HepG2 (cell line): ENCODE measurements around the gene AGPAT2. TPM values are rescaled to one million over a fixed set of nuclear protein-coding genes. Genes with fewer than 3 reads are reported as not detected.

Experiments used
- BORCS8-MEF2B ChIP-seq: sonication (generic); formaldehyde crosslinking; IDR thresholded peaks from 2 replicates; pipeline ENCODE4 v1.8.0; 2022; ENCODE audit warnings: mild to moderate bottlenecking, missing genetic modification reagents
- DNMT3B ChIP-seq: conservative IDR thresholded peaks from 2 replicates; pipeline ENCODE4 v1.6.1; 2016; ENCODE audit warnings: missing biosample characterization, control low read depth
- ELF4 ChIP-seq: sonication (generic); formaldehyde crosslinking; IDR thresholded peaks from 2 replicates; pipeline ENCODE4 v1.5.0; 2020; ENCODE audit warnings: missing genetic modification reagents, mild to moderate bottlenecking, moderate library complexity, borderline replicate concordance
- ERF ChIP-seq: IDR thresholded peaks from 2 replicates; pipeline ENCODE4 v1.6.1; 2018; ENCODE audit warnings: missing biosample characterization, missing genetic modification reagents
- FOXK1 ChIP-seq: sonication (generic); formaldehyde crosslinking; IDR thresholded peaks from 2 replicates; pipeline ENCODE4 v1.4.0; 2020; ENCODE audit warnings: low read depth, missing genetic modification reagents, borderline replicate concordance
- GATAD2A ChIP-seq: IDR thresholded peaks from 2 replicates; pipeline ENCODE4 v1.6.1; 2016
- SOX13 ChIP-seq, 3 experiments: fragments of 450-650 bp in 1 of 3; sonication (generic) in 1 of 3; formaldehyde crosslinking in 1 of 3; IDR thresholded peaks in 2 of 3; conservative IDR thresholded peaks in 1 of 3; 2 replicates each; pipeline versions ENCODE4 v1.5.0 to v1.6.1; 2016 to 2020; ENCODE audit warnings: antibody characterized with exemption in 1 of 3, mild to moderate bottlenecking in 1 of 3, missing compliant biosample characterization in 1 of 3, missing genetic modification reagents in 1 of 3, moderate library complexity in 1 of 3
- SP5 ChIP-seq: IDR thresholded peaks from 2 replicates; pipeline ENCODE4 v1.6.1; 2016; ENCODE audit warnings: low read depth, borderline replicate concordance
- TCF7L2 ChIP-seq: IDR thresholded peaks from 2 replicates; pipeline ENCODE4 v1.6.1; 2011; ENCODE audit warnings: mild to moderate bottlenecking, low read depth, low read length, moderate library complexity
- TP53 ChIP-seq: sonication (generic); formaldehyde crosslinking; conservative IDR thresholded peaks from 2 replicates; pipeline ENCODE4 v1.4.0; 2020; ENCODE audit warnings: missing genetic modification reagents
- YY1 ChIP-seq: IDR thresholded peaks from 2 replicates; pipeline ENCODE4 v1.6.1; 2011; ENCODE audit warnings: low read length, low read depth, moderate library complexity, mild to moderate bottlenecking; ENCODE audit not compliant: insufficient read depth, insufficient replicate concordance
- ZNF441 ChIP-seq: sonication (generic); formaldehyde crosslinking; IDR thresholded peaks from 2 replicates; pipeline ENCODE4 v1.7.0; 2021; ENCODE audit warnings: missing genetic modification reagents, borderline replicate concordance
- ZNF772 ChIP-seq: sonication (generic); formaldehyde crosslinking; IDR thresholded peaks from 2 replicates; pipeline ENCODE4 v1.5.0; 2020; ENCODE audit warnings: mild to moderate bottlenecking, missing genetic modification reagents
- polyA plus RNA-seq, 8 experiments: library from polyadenylated mRNA; depleted of rRNA in 3 of 8; stranded (reverse) in 7 of 8; unstranded in 1 of 8; fragments of >200 nt; fragmentation: Illumina TruSeq in 4 of 8; extraction: Trizol in 4 of 8; gene quantifications; 2 replicates each; pipeline versions ENCODE4 v1.2.1 to v1.2.3, GENCODE V29; 2011 to 2016; ENCODE audit warnings: low read depth in 4 of 8, missing spikeins in 1 of 8, mixed read lengths in 1 of 8; ENCODE audit not compliant: insufficient read depth in 1 of 8
- total RNA-seq, 5 experiments: library from RNA; depleted of rRNA; stranded (reverse); fragments of >200 nt; fragmentation: Illumina TruSeq; extraction: Trizol; gene quantifications; 2 replicates each; pipeline ENCODE4 v1.2.3, GENCODE V29; 2016; ENCODE audit warnings: low read depth in 1 of 5
- TF ChIP-seq, protein P1 (sequence below): sonication (generic); formaldehyde crosslinking; IDR thresholded peaks from 2 replicates; pipeline ENCODE4 v1.4.0; 2020; ENCODE audit warnings: missing genetic modification reagents
- TF ChIP-seq, protein P2 (sequence below): sonication (generic); formaldehyde crosslinking; IDR thresholded peaks from 2 replicates; pipeline ENCODE4 v1.8.0; 2022; ENCODE audit warnings: low read depth, missing genetic modification reagents
- TF ChIP-seq, protein P3 (sequence below): sonication (generic); formaldehyde crosslinking; IDR thresholded peaks from 2 replicates; pipeline ENCODE4 v1.4.0; 2020; ENCODE audit warnings: mild to moderate bottlenecking, missing genetic modification reagents, borderline replicate concordance
- TF ChIP-seq, protein P4 (sequence below): sonication (generic); formaldehyde crosslinking; conservative IDR thresholded peaks from 2 replicates; pipeline ENCODE4 v1.8.0; 2022; ENCODE audit warnings: mild to moderate bottlenecking, moderate library complexity, missing genetic modification reagents
- TF ChIP-seq, protein P5 (sequence below): sonication (generic); formaldehyde crosslinking; IDR thresholded peaks from 2 replicates; pipeline ENCODE4 v1.8.0; 2022; ENCODE audit warnings: mild to moderate bottlenecking, missing genetic modification reagents, moderate library complexity

Gene AGPAT2
- total and polyA plus RNA-seq, 2 of the 13 experiments (the other 11 are each of a cell fraction or from before 2014, with no cell fraction given) = 3.9 to 25.8 TPM

DNA sequence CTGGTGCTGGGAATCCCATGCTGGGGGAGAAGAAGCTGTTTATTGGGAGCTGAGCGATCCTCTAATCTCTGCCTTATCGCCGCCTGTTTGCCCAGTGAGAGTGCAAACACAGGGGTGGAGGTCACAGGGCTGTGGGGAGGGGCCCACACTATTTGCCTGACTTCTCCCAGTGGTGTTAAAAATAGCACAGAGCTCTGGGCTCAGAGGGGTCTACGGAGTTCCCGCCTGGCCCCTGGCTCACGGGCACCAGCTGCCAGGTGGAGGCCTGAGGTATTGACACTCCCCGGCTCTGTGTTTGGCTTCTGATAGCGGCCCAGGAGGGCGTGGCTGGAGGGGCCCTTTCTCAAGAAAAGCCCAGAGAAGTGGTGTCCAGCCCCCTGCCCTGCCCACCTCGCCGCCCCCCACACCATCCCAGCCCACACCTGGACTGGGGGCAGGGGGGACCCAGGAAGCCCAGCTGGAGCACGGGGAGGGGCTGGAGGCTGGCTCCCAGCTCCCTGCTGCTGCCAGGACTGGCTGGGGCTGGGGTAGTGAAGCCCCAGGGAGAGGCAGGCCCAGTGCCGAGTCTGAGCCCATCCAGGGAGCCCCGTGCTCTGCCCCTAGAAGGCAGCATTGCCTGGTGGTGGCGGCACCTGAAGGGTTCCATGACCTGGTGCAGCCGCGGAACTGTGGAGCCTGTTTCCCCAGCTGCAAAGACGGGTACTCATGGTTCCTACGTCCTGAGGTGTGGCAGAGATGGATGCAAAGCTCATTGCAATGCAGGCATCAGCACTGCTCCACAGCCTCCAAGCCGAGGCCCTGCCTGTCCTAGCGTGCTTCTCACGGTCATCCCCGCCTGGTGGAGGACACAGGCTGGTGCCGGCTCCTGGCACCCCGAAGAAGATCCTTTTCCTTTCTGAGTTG lies 60.3 kb downstream of the AGPAT2 start (continued):
- TF ChIP-seq, protein P1, sequence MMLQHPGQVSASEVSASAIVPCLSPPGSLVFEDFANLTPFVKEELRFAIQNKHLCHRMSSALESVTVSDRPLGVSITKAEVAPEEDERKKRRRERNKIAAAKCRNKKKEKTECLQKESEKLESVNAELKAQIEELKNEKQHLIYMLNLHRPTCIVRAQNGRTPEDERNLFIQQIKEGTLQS (CRISPR knock-in tag) = peak; percentile 28; the same call in 1 of the 2 replicates
- peak; percentile 74; the same call in 1 of the 2 replicates for TF ChIP-seq FOXK1 (CRISPR knock-in tag)
- peak; percentile 64; the same call in 1 of the 2 replicates for TF ChIP-seq TP53 (CRISPR knock-in tag)
- peak; percentile 86 for TF ChIP-seq SOX13 (IDR thresholded peaks at IDR 0.05)
- peak in 1 of 2 experiments; percentile 89; a peak in 2 of 4 replicates for TF ChIP-seq SOX13 (CRISPR knock-in tag; conservative IDR thresholded peaks at IDR 0.05 in 1 of 2, IDR thresholded peaks at IDR 0.05 in 1 of 2)
- TF ChIP-seq ZNF772 (CRISPR knock-in tag) = peak; percentile 44; the same call in 1 of the 2 replicates
- peak; percentile 52; the same call in 1 of the 2 replicates for TF ChIP-seq ERF (CRISPR knock-in tag)
- no peak for TF ChIP-seq YY1
- no peak for TF ChIP-seq DNMT3B (CRISPR knock-in tag)
- 0 out of 2 replicates have a peak, but pooled peaks have one; percentile 31 for TF ChIP-seq ZNF441 (CRISPR knock-in tag)
- TF ChIP-seq, protein P2, sequence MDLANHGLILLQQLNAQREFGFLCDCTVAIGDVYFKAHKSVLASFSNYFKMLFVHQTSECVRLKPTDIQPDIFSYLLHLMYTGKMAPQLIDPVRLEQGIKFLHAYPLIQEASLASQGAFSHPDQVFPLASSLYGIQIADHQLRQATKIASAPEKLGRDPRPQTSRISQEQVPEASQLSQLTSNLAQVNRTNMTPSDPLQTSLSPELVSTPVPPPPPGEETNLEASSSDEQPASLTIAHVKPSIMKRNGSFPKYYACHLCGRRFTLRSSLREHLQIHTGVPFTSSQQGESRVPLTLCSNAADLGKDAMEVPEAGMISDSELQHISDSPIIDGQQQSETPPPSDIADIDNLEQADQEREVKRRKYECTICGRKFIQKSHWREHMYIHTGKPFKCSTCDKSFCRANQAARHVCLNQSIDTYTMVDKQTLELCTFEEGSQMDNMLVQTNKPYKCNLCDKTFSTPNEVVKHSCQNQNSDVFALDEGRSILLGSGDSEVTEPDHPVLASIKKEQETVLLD (CRISPR knock-in tag) = no peak
- TF ChIP-seq, protein P3, sequence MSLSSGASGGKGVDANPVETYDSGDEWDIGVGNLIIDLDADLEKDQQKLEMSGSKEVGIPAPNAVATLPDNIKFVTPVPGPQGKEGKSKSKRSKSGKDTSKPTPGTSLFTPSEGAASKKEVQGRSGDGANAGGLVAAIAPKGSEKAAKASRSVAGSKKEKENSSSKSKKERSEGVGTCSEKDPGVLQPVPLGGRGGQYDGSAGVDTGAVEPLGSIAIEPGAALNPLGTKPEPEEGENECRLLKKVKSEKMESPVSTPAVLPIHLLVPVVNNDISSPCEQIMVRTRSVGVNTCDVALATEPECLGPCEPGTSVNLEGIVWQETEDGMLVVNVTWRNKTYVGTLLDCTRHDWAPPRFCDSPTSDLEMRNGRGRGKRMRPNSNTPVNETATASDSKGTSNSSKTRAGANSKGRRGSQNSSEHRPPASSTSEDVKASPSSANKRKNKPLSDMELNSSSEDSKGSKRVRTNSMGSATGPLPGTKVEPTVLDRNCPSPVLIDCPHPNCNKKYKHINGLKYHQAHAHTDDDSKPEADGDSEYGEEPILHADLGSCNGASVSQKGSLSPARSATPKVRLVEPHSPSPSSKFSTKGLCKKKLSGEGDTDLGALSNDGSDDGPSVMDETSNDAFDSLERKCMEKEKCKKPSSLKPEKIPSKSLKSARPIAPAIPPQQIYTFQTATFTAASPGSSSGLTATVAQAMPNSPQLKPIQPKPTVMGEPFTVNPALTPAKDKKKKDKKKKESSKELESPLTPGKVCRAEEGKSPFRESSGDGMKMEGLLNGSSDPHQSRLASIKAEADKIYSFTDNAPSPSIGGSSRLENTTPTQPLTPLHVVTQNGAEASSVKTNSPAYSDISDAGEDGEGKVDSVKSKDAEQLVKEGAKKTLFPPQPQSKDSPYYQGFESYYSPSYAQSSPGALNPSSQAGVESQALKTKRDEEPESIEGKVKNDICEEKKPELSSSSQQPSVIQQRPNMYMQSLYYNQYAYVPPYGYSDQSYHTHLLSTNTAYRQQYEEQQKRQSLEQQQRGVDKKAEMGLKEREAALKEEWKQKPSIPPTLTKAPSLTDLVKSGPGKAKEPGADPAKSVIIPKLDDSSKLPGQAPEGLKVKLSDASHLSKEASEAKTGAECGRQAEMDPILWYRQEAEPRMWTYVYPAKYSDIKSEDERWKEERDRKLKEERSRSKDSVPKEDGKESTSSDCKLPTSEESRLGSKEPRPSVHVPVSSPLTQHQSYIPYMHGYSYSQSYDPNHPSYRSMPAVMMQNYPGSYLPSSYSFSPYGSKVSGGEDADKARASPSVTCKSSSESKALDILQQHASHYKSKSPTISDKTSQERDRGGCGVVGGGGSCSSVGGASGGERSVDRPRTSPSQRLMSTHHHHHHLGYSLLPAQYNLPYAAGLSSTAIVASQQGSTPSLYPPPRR (CRISPR knock-in tag) = peak; percentile 99
- TF ChIP-seq SP5 (CRISPR knock-in tag) = peak; percentile 100
- TF ChIP-seq TCF7L2 = no peak
- TF ChIP-seq BORCS8-MEF2B = 0 out of 2 replicates have a peak, but pooled peaks have one; percentile 1
- TF ChIP-seq, protein P4, sequence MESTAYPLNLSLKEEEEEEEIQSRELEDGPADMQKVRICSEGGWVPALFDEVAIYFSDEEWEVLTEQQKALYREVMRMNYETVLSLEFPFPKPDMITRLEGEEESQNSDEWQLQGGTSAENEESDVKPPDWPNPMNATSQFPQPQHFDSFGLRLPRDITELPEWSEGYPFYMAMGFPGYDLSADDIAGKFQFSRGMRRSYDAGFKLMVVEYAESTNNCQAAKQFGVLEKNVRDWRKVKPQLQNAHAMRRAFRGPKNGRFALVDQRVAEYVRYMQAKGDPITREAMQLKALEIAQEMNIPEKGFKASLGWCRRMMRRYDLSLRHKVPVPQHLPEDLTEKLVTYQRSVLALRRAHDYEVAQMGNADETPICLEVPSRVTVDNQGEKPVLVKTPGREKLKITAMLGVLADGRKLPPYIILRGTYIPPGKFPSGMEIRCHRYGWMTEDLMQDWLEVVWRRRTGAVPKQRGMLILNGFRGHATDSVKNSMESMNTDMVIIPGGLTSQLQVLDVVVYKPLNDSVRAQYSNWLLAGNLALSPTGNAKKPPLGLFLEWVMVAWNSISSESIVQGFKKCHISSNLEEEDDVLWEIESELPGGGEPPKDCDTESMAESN = peak; percentile 72; the same call in 1 of the 2 replicates
- TF ChIP-seq, protein P5, sequence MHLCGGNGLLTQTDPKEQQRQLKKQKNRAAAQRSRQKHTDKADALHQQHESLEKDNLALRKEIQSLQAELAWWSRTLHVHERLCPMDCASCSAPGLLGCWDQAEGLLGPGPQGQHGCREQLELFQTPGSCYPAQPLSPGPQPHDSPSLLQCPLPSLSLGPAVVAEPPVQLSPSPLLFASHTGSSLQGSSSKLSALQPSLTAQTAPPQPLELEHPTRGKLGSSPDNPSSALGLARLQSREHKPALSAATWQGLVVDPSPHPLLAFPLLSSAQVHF = no peak
- no peak for TF ChIP-seq ELF4 (CRISPR knock-in tag)
- TF ChIP-seq GATAD2A (CRISPR knock-in tag) = peak; percentile 80
